Measurements from ENCODE around the gene PPP1R37.

The PPP1R37 gene

DNA sequence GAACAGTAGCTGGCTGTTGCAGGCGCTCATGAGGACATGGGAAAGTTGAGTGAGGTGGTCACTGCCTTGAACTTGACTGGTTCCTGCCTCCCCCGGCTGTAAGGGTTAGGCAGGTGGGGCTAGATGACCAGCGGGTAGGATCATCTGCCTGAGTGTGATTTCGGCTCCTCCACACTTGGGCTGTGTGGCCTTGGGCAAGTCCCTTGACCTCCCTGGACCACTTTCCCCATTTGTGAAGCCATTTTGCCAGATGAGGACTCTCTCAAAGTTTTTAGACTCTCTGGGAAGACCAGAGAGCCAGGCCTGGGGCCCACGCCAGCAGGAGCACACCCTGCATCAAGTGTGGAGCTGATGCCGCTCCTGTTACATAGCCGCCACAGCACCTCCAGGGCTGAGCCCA lies 9.5 kb downstream of the PPP1R37 start:
- no peak overlapping the region for H4K8ac ChIP-seq (ENCODE audit: low read depth, low read length)
- no peaks in the 10 kb centered on the region for H3K9me3 ChIP-seq (ENCODE audit: insufficient read depth, low read depth, low read length)
- no peak overlapping the region for H3K9ac ChIP-seq (ENCODE audit: low read length)
- WGBS (ENCODE audit: extremely low coverage, insufficient coverage, insufficient read length), result no CpG with 5 or more reads among the region's 7 CpGs
- no peak overlapping the region for H3K14ac ChIP-seq (ENCODE audit: low read length)
- no peak overlapping the region for H4K12ac ChIP-seq (ENCODE audit: low read depth, low read length)
- H3K4me3 ChIP-seq (ENCODE audit: low read depth, low read length), result no peak overlapping the region
- no peak overlapping the region for H2BK120ac ChIP-seq (ENCODE audit: insufficient read depth, low read length, poor library complexity)
- no peak overlapping the region for H2AFZ ChIP-seq (ENCODE audit: insufficient read depth, low read length, poor library complexity)
- H3K36me3 ChIP-seq (ENCODE audit: control insufficient read depth in 1 of 2, insufficient read depth in 2 of 2, low read length in 2 of 2), result peaks cover 0 to 5% of the 10 kb centered on the region in 2 experiments
- H2BK5ac ChIP-seq (ENCODE audit: low read depth, low read length, poor library complexity), result no peak overlapping the region
- H3K18ac ChIP-seq (ENCODE audit: low read length), result no peak overlapping the region
- no peak overlapping the region for H3K23ac ChIP-seq (ENCODE audit: low read length)
- no peak overlapping the region for H2AK5ac ChIP-seq (ENCODE audit: low read length)
- H3K4me2 ChIP-seq (ENCODE audit: low read length), result no peak overlapping the region
- no peak overlapping the region for H3K27ac ChIP-seq (ENCODE audit: low read depth, low read length)
- peaks cover 20 to 25% of the 10 kb centered on the region in 2 experiments for H3K4me1 ChIP-seq (ENCODE audit: control insufficient read depth in 1 of 2, insufficient read depth in 2 of 2, low read length in 2 of 2)
- no peak for DNase-seq
- H2BK12ac ChIP-seq (ENCODE audit: low read length), result no peak overlapping the region
- no peaks in the 10 kb centered on the region for H3K27me3 ChIP-seq (ENCODE audit: insufficient read depth, low read length)
- H4K91ac ChIP-seq (ENCODE audit: low read depth, low read length), result no peak overlapping the region
- H3K4ac ChIP-seq (ENCODE audit: low read depth, low read length), result peak overlapping the region; percentile 9
- peaks cover 20% of the 10 kb centered on the region for H3K79me2 ChIP-seq (ENCODE audit: control insufficient read depth, insufficient read depth, low read length, poor library complexity)
- no peaks in the 10 kb centered on the region for H3K79me1 ChIP-seq (ENCODE audit: low read length)

DNA sequence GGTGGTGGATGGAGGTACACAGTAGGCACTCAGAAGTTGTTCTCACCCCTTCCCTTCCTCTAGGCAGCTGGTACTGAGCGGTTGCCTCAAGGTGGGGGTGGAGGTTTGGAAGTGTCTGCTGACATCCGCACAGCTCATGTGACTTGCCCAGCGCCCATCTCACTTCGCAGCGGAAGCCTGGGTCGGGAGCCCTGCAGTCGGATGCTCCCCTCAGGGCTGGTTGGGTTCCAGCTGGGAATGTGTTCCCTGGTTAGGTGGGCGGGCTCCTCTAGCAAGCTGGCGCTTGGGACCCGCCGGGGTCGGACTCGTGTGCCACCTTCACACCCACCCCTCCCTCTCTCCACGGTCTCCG lies 10.2 kb downstream of the PPP1R37 start:
- no peak overlapping the region for H4K12ac ChIP-seq (ENCODE audit: low read depth, low read length)
- no peaks in the 10 kb centered on the region for H3K9me3 ChIP-seq (ENCODE audit: insufficient read depth, low read depth, low read length)
- peaks cover 0 to 5% of the 10 kb centered on the region in 2 experiments for H3K36me3 ChIP-seq (ENCODE audit: control insufficient read depth in 1 of 2, insufficient read depth in 2 of 2, low read length in 2 of 2)
- no peaks in the 10 kb centered on the region for H3K27me3 ChIP-seq (ENCODE audit: insufficient read depth, low read length)
- H3K23ac ChIP-seq (ENCODE audit: low read length), result no peak overlapping the region
- H2BK12ac ChIP-seq (ENCODE audit: low read length), result no peak overlapping the region
- no peak overlapping the region for H3K4me2 ChIP-seq (ENCODE audit: low read length)
- no peak overlapping the region for H2BK5ac ChIP-seq (ENCODE audit: low read depth, low read length, poor library complexity)
- no peak overlapping the region for H3K27ac ChIP-seq (ENCODE audit: low read depth, low read length)
- no peak overlapping the region for H3K9ac ChIP-seq (ENCODE audit: low read length)
- no peak overlapping the region for H2BK120ac ChIP-seq (ENCODE audit: insufficient read depth, low read length, poor library complexity)
- H4K91ac ChIP-seq (ENCODE audit: low read depth, low read length), result no peak overlapping the region
- H2AFZ ChIP-seq (ENCODE audit: insufficient read depth, low read length, poor library complexity), result no peak overlapping the region
- H3K14ac ChIP-seq (ENCODE audit: low read length), result no peak overlapping the region
- H2AK5ac ChIP-seq (ENCODE audit: low read length), result no peak overlapping the region
- H4K8ac ChIP-seq (ENCODE audit: low read depth, low read length), result no peak overlapping the region
- H3K4ac ChIP-seq (ENCODE audit: low read depth, low read length), result no peak overlapping the region
- H3K4me1 ChIP-seq (ENCODE audit: control insufficient read depth in 1 of 2, insufficient read depth in 2 of 2, low read length in 2 of 2), result peaks cover 15 to 18% of the 10 kb centered on the region in 2 experiments
- no peak overlapping the region for H3K18ac ChIP-seq (ENCODE audit: low read length)
- no peaks in the 10 kb centered on the region for H3K79me1 ChIP-seq (ENCODE audit: low read length)
- no peak for DNase-seq
- no peak overlapping the region for H3K4me3 ChIP-seq (ENCODE audit: low read depth, low read length)
- WGBS (ENCODE audit: extremely low coverage, insufficient coverage, insufficient read length), result no CpG with 5 or more reads among the region's 15 CpGs
- H3K79me2 ChIP-seq (ENCODE audit: control insufficient read depth, insufficient read depth, low read length, poor library complexity), result peaks cover 16% of the 10 kb centered on the region

DNA sequence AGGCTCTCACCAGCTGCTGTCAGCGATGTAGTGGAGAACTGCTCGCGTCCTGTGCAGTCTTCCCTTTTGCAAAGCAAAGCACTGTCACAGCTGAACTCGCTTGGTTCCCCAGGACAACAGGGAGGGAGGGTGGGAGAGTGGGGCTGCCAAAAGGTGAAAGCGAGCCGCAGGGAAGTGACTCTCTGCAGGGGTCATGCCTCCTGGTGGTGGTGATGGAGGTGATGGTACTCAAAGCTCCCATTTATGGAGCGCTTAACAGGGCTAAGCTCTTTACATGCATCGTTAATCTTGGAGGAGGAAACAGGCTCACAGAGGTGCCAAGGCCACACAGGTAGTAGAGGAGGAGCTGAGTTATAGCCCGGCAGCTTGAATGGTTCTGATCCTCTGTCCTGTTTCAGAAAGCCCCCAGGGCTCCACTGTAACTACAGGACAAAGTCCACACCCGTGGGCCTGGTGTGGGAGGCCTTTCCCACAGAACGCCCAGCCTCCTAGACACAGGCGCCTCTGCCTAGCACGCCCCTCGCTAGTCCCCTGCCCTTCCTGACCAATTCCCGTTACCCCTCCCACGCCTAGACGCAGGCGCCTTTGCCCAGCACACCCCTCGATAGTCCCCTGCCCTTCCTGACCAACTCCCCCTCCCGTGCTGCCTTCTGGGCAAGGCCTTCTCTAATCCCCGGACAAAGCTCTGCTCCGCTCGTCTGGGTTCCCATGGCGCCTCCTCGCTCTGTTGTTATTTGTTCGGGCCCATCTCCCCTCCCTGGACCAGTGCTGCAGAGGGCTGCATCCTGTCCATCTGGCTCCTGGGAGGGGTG lies 10.7 kb downstream of the PPP1R37 start:
- Histone ChIP-seq H4K91ac (ENCODE audit: low read depth, low read length) (no peak overlapping the region), H3K4me3 (ENCODE audit: low read depth, low read length) (no peak overlapping the region), H2BK12ac (ENCODE audit: low read length) (no peak overlapping the region), H3K79me2 (ENCODE audit: control insufficient read depth, insufficient read depth, low read length, poor library complexity) (peaks cover 13% of the 10 kb centered on the region), H2AK5ac (ENCODE audit: low read length) (no peak overlapping the region), H3K23ac (ENCODE audit: low read length) (no peak overlapping the region), H3K4ac (ENCODE audit: low read depth, low read length) (no peak overlapping the region), H3K4me2 (ENCODE audit: low read length) (no peak overlapping the region), H3K4me1 (ENCODE audit: control insufficient read depth in 1 of 2, insufficient read depth in 2 of 2, low read length in 2 of 2) (peaks cover 9 to 12% of the 10 kb centered on the region in 2 experiments), H3K18ac (ENCODE audit: low read length) (no peak overlapping the region), H3K79me1 (ENCODE audit: low read length) (no peaks in the 10 kb centered on the region), H3K36me3 (ENCODE audit: control insufficient read depth in 1 of 2, insufficient read depth in 2 of 2, low read length in 2 of 2) (peaks cover 0 to 5% of the 10 kb centered on the region in 2 experiments), H3K27me3 (ENCODE audit: insufficient read depth, low read length) (no peaks in the 10 kb centered on the region), H3K27ac (ENCODE audit: low read depth, low read length) (no peak overlapping the region), H4K8ac (ENCODE audit: low read depth, low read length) (no peak overlapping the region), H3K14ac (ENCODE audit: low read length) (no peak overlapping the region), H2AFZ (ENCODE audit: insufficient read depth, low read length, poor library complexity) (no peak overlapping the region), H2BK5ac (ENCODE audit: low read depth, low read length, poor library complexity) (no peak overlapping the region), H3K9ac (ENCODE audit: low read length) (no peak overlapping the region), H2BK120ac (ENCODE audit: insufficient read depth, low read length, poor library complexity) (no peak overlapping the region), H3K9me3 (ENCODE audit: insufficient read depth, low read depth, low read length) (no peaks in the 10 kb centered on the region), H4K12ac (ENCODE audit: low read depth, low read length) (no peak overlapping the region)
- WGBS (ENCODE audit: extremely low coverage, insufficient coverage, insufficient read length), result no CpG with 5 or more reads among the region's 26 CpGs
- DNase-seq, result no peak

DNA sequence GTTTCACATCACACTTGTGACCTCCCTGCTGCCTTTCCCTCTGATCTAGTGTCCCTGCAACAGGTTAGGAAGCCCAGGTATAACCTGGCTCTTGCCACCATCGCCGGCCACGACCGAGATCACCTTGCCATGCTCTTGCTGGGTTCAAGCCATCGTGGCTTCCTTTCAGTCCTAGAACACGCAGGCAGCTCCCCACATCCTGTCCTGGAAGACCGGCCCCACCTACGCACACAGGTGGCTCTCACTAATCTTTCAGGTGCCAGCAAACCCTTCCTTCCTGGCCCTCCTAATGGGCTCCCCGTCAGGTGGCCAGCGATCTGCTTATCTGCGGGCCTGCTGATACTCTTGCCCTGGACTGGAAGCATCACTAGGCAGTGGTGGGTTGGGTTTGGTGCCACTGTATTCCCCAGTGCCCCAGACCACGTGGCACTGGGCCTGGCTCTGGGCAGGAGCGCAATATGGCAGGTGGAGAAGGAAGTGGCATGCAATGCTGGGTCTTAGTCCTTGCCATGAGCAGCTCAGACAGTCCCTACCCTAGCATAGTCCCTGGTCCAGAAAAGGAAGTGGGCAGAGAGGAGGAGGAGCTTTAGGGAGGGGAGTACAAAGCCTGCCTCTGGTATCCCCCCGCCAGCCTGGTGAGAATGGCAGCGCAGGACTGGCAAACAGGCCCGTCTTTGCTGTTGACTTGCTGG lies 11.8 kb downstream of the PPP1R37 start:
- Histone ChIP-seq H3K14ac (ENCODE audit: low read length) (no peak overlapping the region), H2BK5ac (ENCODE audit: low read depth, low read length, poor library complexity) (no peak overlapping the region), H3K4me3 (ENCODE audit: low read depth, low read length) (no peak overlapping the region), H2BK12ac (ENCODE audit: low read length) (no peak overlapping the region), H4K8ac (ENCODE audit: low read depth, low read length) (no peak overlapping the region), H3K23ac (ENCODE audit: low read length) (no peak overlapping the region), H3K27me3 (ENCODE audit: insufficient read depth, low read length) (no peaks in the 10 kb centered on the region), H2AK5ac (ENCODE audit: low read length) (no peak overlapping the region), H3K79me1 (ENCODE audit: low read length) (no peaks in the 10 kb centered on the region), H3K9me3 (ENCODE audit: insufficient read depth, low read depth, low read length) (no peaks in the 10 kb centered on the region), H3K4me1 (ENCODE audit: control insufficient read depth in 1 of 2, insufficient read depth in 2 of 2, low read length in 2 of 2) (peaks cover 0 to 2% of the 10 kb centered on the region in 2 experiments), H3K27ac (ENCODE audit: low read depth, low read length) (no peak overlapping the region), H3K9ac (ENCODE audit: low read length) (no peak overlapping the region), H4K12ac (ENCODE audit: low read depth, low read length) (no peak overlapping the region), H3K18ac (ENCODE audit: low read length) (no peak overlapping the region), H2BK120ac (ENCODE audit: insufficient read depth, low read length, poor library complexity) (no peak overlapping the region), H3K36me3 (ENCODE audit: control insufficient read depth in 1 of 2, insufficient read depth in 2 of 2, low read length in 2 of 2) (peaks cover 3 to 8% of the 10 kb centered on the region in 2 experiments), H3K4ac (ENCODE audit: low read depth, low read length) (peak overlapping the region; percentile 50), H2AFZ (ENCODE audit: insufficient read depth, low read length, poor library complexity) (no peak overlapping the region), H3K79me2 (ENCODE audit: control insufficient read depth, insufficient read depth, low read length, poor library complexity) (peaks cover 10% of the 10 kb centered on the region), H3K4me2 (ENCODE audit: low read length) (no peak overlapping the region), H4K91ac (ENCODE audit: low read depth, low read length) (no peak overlapping the region)
- DNase-seq, result no peak
- no CpG with 5 or more reads among the region's 16 CpGs for WGBS (ENCODE audit: extremely low coverage, insufficient coverage, insufficient read length)

Data from trophoblast cell (in vitro differentiated cells and primary cell).